ENCODE data around the gene DAG1. TPM values are rescaled to one million over a fixed set of nuclear protein-coding genes. Genes with fewer than 3 reads are reported as not detected.

Gene DAG1
- polyA plus RNA-seq, 2 donors, result 8.6 to 18.8 TPM

GRCh38 chr3:49536875-49537533, 66.9 kb downstream of the DAG1 start:
- Histone ChIP-seq H3K27me3 (ENCODE audit: control insufficient read depth in 1 of 2, insufficient read depth in 2 of 2, low read length in 2 of 2) (no peaks in the 10 kb centered on the region), H3K4me1 (ENCODE audit: control insufficient read depth in 2 of 2, insufficient read depth in 2 of 2, low read length in 1 of 2) (peaks cover 2 to 7% of the 10 kb centered on the region in 2 donors), H3K4me3 (ENCODE audit: low read depth in 1 of 2, low read length in 2 of 2) (no peak overlapping the region), H3K36me3 (ENCODE audit: control insufficient read depth in 2 of 2, insufficient read depth in 2 of 2, low read length in 1 of 2) (peaks cover 8 to 11% of the 10 kb centered on the region in 2 donors), H3K9me3 (ENCODE audit: control insufficient read depth in 2 of 2, insufficient read depth in 1 of 2, low read depth in 1 of 2, low read length in 1 of 2) (no peaks in the 10 kb centered on the region), H3K27ac (ENCODE audit: low read depth in 2 of 2, low read length in 1 of 2) (no peak overlapping the region)
- 83 to 89% methylated on average over 16 of the region's 16 CpGs for WGBS, 2 donors

GRCh38 chr3:49539659-49540560, 69.8 kb downstream of the DAG1 start:
- Histone ChIP-seq H3K27me3 (ENCODE audit: control insufficient read depth in 1 of 2, insufficient read depth in 2 of 2, low read length in 2 of 2) (no peaks in the 10 kb centered on the region), H3K9me3 (ENCODE audit: control insufficient read depth in 2 of 2, insufficient read depth in 1 of 2, low read depth in 1 of 2, low read length in 1 of 2) (no peaks in the 10 kb centered on the region), H3K36me3 (ENCODE audit: control insufficient read depth in 2 of 2, insufficient read depth in 2 of 2, low read length in 1 of 2) (no peaks in the 10 kb centered on the region), H3K4me3 (ENCODE audit: low read depth in 1 of 2, low read length in 2 of 2) (peak overlapping the region; percentile 37 to 41), H3K4me1 (ENCODE audit: control insufficient read depth in 2 of 2, insufficient read depth in 2 of 2, low read length in 1 of 2) (peaks cover 0 to 7% of the 10 kb centered on the region in 2 donors), H3K27ac (ENCODE audit: low read depth in 2 of 2, low read length in 1 of 2) (peak overlapping the region; percentile 57 to 74)
- WGBS, 2 donors, result 1 to 2% methylated on average over 60 to 63 of the region's 63 CpGs

GRCh38 chr3:49552087-49552486, 82.0 kb downstream of the DAG1 start:
- no peak overlapping the region for H3K4me3 ChIP-seq (ENCODE audit: low read depth in 1 of 2, low read length in 2 of 2)
- H3K27ac ChIP-seq (ENCODE audit: low read depth in 2 of 2, low read length in 1 of 2), result no peak overlapping the region
- peaks cover 2 to 11% of the 10 kb centered on the region in 2 donors for H3K4me1 ChIP-seq (ENCODE audit: control insufficient read depth in 2 of 2, insufficient read depth in 2 of 2, low read length in 1 of 2)
- no peaks in the 10 kb centered on the region for H3K36me3 ChIP-seq (ENCODE audit: control insufficient read depth in 2 of 2, insufficient read depth in 2 of 2, low read length in 1 of 2)
- no peaks in the 10 kb centered on the region for H3K27me3 ChIP-seq (ENCODE audit: control insufficient read depth in 1 of 2, insufficient read depth in 2 of 2, low read length in 2 of 2)
- H3K9me3 ChIP-seq (ENCODE audit: control insufficient read depth in 2 of 2, insufficient read depth in 1 of 2, low read depth in 1 of 2, low read length in 1 of 2), result no peaks in the 10 kb centered on the region

- Histone ChIP-seq H3K9me3 (ENCODE audit: control insufficient read depth in 2 of 2, insufficient read depth in 1 of 2, low read depth in 1 of 2, low read length in 1 of 2) (no peaks in the 10 kb centered on the region), H3K4me1 (ENCODE audit: control insufficient read depth in 2 of 2, insufficient read depth in 2 of 2, low read length in 1 of 2) (peaks cover 2 to 11% of the 10 kb centered on the region in 2 donors), H3K36me3 (ENCODE audit: control insufficient read depth in 2 of 2, insufficient read depth in 2 of 2, low read length in 1 of 2) (no peaks in the 10 kb centered on the region), H3K27ac (ENCODE audit: low read depth in 2 of 2, low read length in 1 of 2) (no peak overlapping the region), H3K4me3 (ENCODE audit: low read depth in 1 of 2, low read length in 2 of 2) (peak overlapping the region; percentile 38 to 45), H3K27me3 (ENCODE audit: control insufficient read depth in 1 of 2, insufficient read depth in 2 of 2, low read length in 2 of 2) (no peaks in the 10 kb centered on the region)
- WGBS, 2 donors, result 44 to 53% methylated on average over 8 of the region's 8 CpGs
Measured at GRCh38 chr3:49553324-49553691, 83.2 kb downstream of the DAG1 start.

GRCh38 chr3:49553692-49554632, 83.9 kb downstream of the DAG1 start, which contains the start of gene BSN:
BSN (plus strand) TSS chr3:49554477; CDS start chr3:49554603, 126 bp downstream.
- no peaks in the 10 kb centered on the region for H3K27me3 ChIP-seq (ENCODE audit: control insufficient read depth in 1 of 2, insufficient read depth in 2 of 2, low read length in 2 of 2)
- peaks cover 2 to 11% of the 10 kb centered on the region in 2 donors for H3K4me1 ChIP-seq (ENCODE audit: control insufficient read depth in 2 of 2, insufficient read depth in 2 of 2, low read length in 1 of 2)
- H3K9me3 ChIP-seq (ENCODE audit: control insufficient read depth in 2 of 2, insufficient read depth in 1 of 2, low read depth in 1 of 2, low read length in 1 of 2), result no peaks in the 10 kb centered on the region
- 4 to 8% methylated on average over 41 to 76 of the region's 76 CpGs for WGBS, 2 donors
- H3K4me3 ChIP-seq (ENCODE audit: low read depth in 1 of 2, low read length in 2 of 2), result peak within 1 kb of the TSS; percentile 38 to 45
- peak within 1 kb of the TSS in 1 of 2 donors; percentile 24 for H3K27ac ChIP-seq (ENCODE audit: low read depth in 2 of 2, low read length in 1 of 2)
- no peaks in the 10 kb centered on the region for H3K36me3 ChIP-seq (ENCODE audit: control insufficient read depth in 2 of 2, insufficient read depth in 2 of 2, low read length in 1 of 2)

- Histone ChIP-seq H3K4me3 (ENCODE audit: low read depth in 1 of 2, low read length in 2 of 2) (peak overlapping the region in 1 of 2 donors; percentile 45), H3K36me3 (ENCODE audit: control insufficient read depth in 2 of 2, insufficient read depth in 2 of 2, low read length in 1 of 2) (no peaks in the 10 kb centered on the region), H3K4me1 (ENCODE audit: control insufficient read depth in 2 of 2, insufficient read depth in 2 of 2, low read length in 1 of 2) (peaks cover 2 to 11% of the 10 kb centered on the region in 2 donors), H3K9me3 (ENCODE audit: control insufficient read depth in 2 of 2, insufficient read depth in 1 of 2, low read depth in 1 of 2, low read length in 1 of 2) (no peaks in the 10 kb centered on the region), H3K27me3 (ENCODE audit: control insufficient read depth in 1 of 2, insufficient read depth in 2 of 2, low read length in 2 of 2) (no peaks in the 10 kb centered on the region), H3K27ac (ENCODE audit: low read depth in 2 of 2, low read length in 1 of 2) (no peak overlapping the region)
- WGBS, 2 donors, result 1 to 2% methylated on average over 52 to 66 of the region's 66 CpGs
Measured at GRCh38 chr3:49554633-49555265, 84.7 kb downstream of the DAG1 start.

- Histone ChIP-seq H3K27ac (ENCODE audit: low read depth in 2 of 2, low read length in 1 of 2) (no peak overlapping the region), H3K4me3 (ENCODE audit: low read depth in 1 of 2, low read length in 2 of 2) (no peak overlapping the region), H3K27me3 (ENCODE audit: control insufficient read depth in 1 of 2, insufficient read depth in 2 of 2, low read length in 2 of 2) (no peaks in the 10 kb centered on the region), H3K4me1 (ENCODE audit: control insufficient read depth in 2 of 2, insufficient read depth in 2 of 2, low read length in 1 of 2) (peaks cover 2 to 11% of the 10 kb centered on the region in 2 donors), H3K9me3 (ENCODE audit: control insufficient read depth in 2 of 2, insufficient read depth in 1 of 2, low read depth in 1 of 2, low read length in 1 of 2) (no peaks in the 10 kb centered on the region), H3K36me3 (ENCODE audit: control insufficient read depth in 2 of 2, insufficient read depth in 2 of 2, low read length in 1 of 2) (no peaks in the 10 kb centered on the region)
- WGBS, 2 donors, result 80 to 88% methylated on average over 3 of the region's 3 CpGs
Measured at GRCh38 chr3:49556500-49557275, 86.6 kb downstream of the DAG1 start.

- H3K4me1 ChIP-seq (ENCODE audit: control insufficient read depth in 2 of 2, insufficient read depth in 2 of 2, low read length in 1 of 2), result no peaks in the 10 kb centered on the region
- 42 to 51% methylated on average over 4 of the region's 4 CpGs for WGBS, 2 donors
- H3K36me3 ChIP-seq (ENCODE audit: control insufficient read depth in 2 of 2, insufficient read depth in 2 of 2, low read length in 1 of 2), result no peaks in the 10 kb centered on the region
- no peak overlapping the region for H3K4me3 ChIP-seq (ENCODE audit: low read depth in 1 of 2, low read length in 2 of 2)
- no peak overlapping the region for H3K27ac ChIP-seq (ENCODE audit: low read depth in 2 of 2, low read length in 1 of 2)
- H3K27me3 ChIP-seq (ENCODE audit: control insufficient read depth in 1 of 2, insufficient read depth in 2 of 2, low read length in 2 of 2), result no peaks in the 10 kb centered on the region
- H3K9me3 ChIP-seq (ENCODE audit: control insufficient read depth in 2 of 2, insufficient read depth in 1 of 2, low read depth in 1 of 2, low read length in 1 of 2), result no peaks in the 10 kb centered on the region
Measured at GRCh38 chr3:49563040-49563578, 93.0 kb downstream of the DAG1 start.
